COLO668 (cell line): ENCODE data around the gene SFSWAP.

Experiments used
- DNase-seq: peaks from one replicate; lab custom pipeline; 2025; ENCODE audit not compliant: unreplicated experiment; lab: John Stamatoyannopoulos, UW

The SFSWAP gene

DNA sequence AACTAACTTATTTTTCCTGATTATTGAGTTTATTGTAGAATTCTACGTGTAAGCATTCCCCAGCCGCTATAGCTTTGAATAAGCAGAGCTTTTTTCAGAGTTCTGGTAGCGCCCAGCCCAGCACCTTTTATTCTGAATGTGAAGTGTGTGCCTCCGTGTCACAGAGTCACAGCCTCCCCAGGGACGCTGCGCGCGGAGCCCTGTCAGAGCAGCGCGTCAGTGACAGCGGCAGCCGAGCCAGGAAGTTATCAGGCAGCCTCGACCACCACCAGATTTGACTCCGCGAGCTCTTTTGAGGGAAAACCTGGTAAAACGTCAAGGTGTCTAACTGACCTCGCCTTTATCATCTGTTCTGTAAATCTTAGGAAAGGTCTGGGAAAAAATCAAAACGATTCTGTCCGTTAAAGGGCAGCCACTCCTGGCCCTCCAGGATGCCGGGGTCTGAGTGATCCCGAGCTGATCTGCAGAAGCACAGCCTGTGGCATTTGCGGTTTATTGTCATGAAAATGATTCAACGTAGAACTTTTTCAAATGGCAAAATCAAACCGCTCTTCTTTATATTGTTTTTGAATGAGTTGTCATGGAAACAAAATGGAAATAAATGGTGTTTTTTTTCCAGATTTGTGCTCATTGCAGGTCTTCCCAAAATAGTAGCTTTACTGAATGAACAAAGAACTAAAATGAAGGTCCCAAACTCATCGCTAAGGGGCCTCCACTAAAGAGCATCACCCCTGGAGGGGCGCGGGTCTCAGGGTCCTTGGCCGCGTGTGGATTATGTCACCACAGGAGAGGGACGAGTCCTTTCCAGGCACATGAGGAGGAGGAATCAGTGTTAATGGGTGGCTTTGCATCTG lies 74.2 kb downstream of the SFSWAP start:
- DNase-seq, result no peak

DNA sequence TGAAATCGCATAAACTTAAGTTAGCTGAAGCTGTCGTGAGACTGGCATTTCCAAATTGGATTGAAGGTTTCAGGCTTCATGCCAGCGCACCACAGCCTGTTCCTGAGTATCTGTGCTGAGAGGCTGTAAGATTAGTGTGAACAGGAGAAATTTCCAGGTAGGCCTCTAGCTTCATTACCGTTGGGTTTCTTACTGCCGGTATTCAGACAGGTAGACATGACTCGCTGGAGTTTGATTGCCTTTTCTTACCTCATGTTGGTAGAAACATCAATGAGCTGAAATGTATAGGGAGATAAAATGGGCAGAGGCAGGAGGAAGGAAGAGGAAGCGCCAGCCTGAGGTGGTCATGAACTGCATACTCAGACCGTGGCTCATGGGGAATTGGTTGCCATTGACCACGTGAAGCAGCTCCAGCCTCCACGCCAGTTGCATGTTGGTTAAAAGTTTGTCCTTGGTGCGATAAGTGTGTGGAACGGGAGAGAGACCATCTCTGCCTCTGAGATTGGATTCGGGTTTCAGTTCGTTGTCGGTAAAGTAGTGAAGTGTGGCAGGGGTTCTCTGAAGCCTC lies 75.0 kb downstream of the SFSWAP start:
- DNase-seq, result no peak

DNA sequence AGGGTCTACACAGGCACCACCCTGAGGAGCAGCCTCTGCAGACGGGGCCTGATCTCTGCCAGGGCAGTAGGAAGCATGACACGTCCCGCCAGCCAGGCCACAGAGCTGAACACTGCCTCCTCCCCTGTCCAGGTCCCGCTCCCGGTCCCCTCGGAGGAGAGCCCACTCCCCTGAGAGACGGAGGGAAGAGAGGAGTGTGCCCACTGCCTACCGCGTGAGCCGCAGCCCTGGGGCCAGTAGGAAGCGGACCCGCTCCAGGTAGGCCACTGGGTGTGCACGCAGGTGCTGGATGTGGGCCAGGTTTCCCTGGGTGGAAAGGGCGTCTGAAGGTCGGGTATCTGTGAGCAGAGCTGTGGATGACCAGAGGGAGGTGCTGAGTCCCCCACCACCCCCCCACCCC lies 75.4 kb downstream of the SFSWAP start:
- no peak for DNase-seq

DNA sequence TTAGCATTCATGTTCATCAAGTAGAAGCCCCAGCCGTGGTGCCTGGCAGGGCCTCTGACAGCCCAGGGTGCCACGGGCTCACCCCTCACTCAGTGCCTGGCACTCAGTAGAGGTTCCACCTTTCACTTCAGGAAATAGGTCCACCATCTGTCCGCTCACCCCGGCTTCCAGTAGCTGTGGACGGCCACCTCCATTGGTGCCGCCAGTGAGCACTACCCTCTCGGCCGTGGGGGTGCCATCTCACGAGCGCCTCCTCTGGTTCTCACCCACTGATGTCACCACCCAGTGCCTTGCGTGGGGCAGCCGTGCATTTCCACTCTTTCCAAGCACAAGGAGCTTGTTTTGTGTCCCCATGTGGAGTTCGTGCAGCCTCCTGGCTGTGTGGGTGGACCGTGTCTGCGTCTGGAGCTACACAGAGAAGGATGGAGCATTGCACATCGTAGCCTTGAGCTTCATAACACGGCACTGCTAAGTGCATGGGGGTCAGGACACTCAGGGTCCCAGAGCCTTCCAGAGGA lies 76.3 kb downstream of the SFSWAP start:
- DNase-seq, result no peak

DNA sequence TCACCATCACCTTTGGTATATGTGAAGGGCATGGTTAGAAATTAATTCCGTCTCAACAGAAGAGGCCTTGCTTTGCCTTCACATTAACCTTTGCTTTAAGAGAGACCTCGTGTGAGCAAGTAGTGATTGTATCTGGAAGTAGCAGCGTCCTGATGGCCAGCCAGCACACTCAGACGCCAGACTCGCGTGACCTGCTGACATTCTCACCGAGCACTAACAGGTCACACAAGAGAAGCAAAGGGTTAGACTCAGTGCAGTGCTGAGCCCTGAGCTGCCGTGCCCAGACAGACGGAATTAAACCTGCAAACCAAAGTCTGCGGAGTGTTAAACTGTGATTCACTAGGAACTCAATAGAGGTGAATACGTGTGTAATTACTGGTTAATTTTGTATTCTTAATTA lies 77.2 kb downstream of the SFSWAP start:
- DNase-seq, result no peak

DNA sequence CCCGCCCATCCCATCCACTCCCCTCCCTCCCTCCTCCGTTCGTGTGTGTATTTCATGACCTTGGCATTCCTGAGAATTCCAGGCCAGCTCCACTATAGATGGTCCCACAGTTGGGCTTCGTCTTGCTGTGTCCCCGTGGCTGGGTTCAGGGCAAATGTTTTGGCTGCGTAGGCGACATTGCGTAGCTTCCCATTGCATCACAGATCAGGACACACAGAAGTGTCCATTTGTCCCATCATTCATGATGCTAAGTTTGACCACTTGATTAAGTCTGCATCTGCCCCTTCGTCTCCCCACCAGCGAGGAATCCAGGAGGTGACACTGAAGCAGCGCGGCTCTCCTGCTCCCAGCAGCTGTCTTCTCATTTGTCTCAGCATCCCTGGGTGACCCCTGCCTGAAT lies 78.7 kb downstream of the SFSWAP start:
- no peak for DNase-seq

DNA sequence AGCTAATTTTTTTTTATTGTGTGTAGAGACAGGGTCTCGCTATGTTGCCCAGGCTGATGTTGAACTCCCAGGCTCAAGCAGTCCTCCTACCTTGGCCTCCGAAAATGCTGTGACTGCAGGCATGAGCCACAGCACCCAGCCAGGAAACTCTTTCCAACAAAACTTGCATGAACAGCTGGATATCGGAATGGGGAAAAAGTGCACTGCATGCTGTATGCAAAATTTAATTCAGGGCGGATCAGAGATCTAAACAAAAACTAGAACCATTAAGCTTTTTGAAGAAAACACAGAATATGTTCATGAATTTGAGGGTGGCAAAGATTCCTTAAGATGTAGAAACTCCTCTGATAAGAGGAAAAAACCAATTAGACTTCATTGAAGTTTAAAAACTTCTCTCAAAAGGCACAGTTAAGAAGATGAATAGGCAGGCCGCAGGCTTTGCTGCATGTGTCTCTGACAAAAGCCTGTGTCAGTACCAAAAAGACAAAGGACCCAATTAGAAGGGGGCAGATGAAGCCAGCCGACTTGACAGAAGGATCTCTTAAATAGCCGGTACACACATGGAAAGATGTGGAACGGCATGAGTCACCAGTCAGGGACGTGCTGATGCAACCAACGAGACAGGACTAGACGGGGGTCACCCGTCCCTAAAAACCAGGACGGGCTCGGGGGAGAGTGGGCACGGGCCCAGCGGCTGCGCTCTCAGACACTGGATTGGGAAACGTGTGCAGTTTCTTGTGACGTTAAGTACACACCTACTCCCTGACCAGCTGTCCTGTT lies 82.5 kb downstream of the SFSWAP start:
- no peak for DNase-seq

DNA sequence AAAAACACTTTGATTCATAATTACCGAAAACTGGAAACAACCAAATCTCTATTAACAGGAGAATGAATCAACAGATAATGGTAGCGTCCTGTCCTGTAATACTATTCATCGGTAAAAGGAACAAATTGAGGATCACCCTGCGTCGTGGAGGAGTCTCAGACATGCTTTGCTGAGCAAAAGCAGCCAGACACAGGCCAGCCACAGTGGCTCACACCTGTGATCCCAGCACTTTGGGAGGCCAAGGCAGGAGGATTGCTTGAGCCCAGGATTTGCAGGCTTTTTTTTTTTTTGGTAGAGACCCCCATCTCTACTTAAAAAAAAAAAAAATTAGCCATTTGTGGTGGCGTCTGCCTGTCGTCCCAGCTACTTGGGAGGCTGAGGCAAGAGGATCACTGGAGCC lies 83.2 kb downstream of the SFSWAP start:
- DNase-seq, result no peak

DNA sequence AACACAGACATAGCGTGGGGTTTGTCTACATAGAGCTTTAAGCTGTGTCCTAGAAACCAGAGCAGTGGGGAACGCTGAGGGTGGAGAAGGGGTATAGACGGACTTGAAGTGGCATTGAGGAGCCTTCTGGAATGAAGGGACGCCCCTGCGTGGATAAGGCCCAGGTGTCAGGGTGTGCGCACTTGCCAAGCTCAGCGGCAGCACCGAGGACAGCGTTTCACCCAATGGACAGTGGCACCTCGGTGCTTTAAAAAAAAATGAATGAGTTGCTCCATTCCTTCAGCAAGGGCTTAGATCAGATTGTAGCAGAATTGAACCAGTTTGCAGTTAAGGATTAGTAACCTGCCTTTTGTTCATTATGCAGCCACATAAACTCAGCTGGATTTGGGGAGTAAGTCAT lies 83.7 kb downstream of the SFSWAP start:
- no peak for DNase-seq

DNA sequence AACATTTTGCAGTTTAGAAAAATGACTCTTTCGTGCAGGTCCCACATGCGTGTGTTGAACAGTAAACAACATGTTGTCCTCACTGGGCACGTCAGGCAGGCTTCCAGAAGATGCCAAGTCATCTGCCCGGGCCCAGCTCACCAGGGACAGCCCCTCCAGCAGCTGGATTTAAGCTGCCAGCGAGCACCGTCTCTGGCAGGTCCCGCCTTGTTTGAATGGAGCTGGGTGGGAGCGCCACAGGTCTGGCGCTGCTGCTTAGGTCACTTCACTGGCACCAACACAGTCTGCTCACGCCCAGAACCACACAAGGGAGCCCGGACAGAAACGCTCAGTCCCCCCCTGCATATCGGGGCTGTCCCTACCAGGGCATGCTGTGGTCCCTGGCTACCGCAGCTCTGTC lies 84.2 kb downstream of the SFSWAP start:
- no peak for DNase-seq

DNA sequence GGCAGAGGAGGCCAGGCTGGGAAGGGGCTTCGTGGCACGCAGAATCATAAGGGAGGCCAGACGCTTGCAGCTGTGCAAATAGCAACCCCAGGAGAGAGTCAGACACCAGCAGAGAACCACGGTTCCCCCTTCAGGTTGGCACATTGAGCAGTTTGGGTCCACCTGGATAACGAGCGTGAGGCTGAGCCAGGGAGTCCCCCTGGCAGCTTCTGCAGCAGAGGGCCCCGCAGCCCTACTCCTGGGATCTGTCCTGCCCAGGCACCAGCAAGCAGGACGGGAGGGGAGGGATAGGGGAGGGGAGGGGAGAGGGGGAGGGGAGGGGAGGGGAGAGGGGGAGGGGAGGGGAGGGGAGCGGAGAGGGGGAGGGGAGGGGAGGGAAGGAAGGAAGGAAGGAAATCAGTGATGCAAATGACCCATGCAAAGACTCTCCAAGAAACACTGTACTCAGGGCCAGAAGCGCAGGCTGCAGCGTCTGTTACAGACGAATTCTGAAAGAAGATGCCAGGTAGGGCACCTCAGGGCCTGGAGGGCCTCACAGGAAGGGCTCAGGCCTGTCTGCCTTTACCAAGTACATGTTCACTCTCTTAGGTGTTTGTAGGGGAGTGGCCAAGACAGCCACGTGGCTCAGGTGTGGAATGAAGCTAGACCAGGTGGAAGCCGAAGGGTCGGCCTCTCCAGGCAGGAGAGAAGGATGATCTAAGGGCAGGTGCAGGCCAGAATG lies 85.0 kb downstream of the SFSWAP start:
- no peak for DNase-seq

DNA sequence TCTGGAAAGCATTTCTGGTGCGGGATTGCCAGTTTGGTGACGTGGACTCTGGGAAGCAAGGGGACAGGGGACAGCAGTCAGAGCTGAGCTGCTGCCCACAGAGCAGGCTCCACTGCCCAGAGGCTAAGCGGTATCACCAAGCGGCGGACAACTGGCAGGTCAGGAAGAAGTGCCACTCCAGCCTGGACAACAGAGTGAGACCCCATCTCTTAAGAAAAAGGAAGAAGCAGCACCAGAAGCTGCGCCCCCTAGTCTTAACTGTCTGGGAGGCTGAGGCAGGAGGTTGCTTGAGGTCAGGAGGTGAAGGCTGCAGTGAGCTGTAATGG lies 85.5 kb downstream of the SFSWAP start:
- no peak for DNase-seq

DNA sequence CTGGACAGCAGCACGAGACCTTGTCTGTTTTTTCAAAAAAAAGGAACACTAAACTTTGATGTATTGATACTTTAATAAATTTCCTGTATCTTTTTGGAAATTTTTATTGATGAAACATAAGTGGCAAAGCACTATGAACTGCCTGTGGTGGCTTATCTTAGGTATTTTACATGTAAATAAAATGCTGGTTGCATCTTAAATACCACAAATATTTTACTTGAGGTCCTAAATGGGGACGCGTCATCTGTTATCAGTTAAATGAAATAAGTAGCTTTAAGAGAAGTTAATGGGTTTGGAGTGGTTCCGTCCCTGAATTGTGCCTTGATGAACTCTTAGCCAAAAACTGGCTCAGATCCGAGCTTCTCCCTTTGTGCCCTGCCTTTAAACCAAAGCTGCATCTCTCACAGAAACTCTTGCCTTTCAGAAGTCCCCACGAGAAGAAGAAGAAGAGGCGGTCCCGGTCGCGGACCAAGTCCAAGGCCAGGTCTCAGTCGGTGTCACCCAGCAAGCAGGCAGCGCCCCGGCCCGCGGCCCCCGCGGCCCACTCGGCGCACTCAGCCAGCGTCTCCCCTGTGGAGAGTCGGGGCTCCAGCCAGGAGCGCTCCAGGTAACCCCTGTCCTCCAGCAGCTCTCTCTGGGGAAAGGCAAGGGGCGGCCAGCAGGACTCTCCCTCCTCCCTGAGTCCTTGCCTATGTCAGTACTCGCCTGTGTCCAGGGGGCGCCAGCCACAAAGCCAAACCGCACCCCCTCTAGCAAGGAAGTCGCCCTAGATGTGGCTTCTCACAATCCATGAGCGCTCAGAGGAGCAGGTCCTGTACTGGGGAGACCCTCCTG lies 86.1 kb downstream of the SFSWAP start:
- no peak for DNase-seq

DNA sequence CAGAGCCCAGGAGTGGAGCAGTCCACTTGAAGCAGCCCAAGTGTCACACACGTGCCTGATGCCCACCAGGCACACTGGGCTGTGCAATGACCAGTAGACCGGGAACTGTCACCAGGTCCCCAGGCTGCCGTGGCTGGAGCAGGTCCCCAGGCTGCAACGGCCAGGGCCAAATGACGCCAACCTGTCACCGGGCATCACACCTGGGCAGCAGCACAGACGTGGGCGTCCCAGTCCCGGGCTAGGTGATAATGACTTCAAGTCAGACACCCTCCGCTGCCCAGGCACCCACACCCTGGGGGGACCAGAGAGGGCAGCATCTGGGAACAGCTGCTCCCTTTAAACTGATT lies 86.7 kb downstream of the SFSWAP start:
- no peak for DNase-seq

DNA sequence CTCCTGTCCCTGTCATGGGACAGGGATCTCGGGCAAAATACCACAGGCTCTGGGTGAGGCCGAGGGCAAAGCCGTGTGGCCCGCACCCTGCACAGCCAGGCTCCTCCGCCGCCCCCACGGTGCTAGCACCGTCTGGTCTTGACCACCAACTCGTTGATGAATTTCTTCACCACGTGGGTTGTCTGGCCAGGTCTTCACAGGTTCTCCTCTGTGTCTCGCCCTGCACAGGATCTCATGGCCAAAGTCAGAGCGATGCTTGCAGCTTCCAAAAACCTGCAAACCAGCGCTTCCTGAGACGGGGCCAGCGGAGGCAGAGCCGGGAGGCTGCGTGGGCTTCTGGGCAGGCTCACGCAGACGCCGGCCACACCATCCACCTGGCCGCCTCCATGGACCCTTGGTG lies 88.3 kb downstream of the SFSWAP start:
- DNase-seq, result no peak

DNA sequence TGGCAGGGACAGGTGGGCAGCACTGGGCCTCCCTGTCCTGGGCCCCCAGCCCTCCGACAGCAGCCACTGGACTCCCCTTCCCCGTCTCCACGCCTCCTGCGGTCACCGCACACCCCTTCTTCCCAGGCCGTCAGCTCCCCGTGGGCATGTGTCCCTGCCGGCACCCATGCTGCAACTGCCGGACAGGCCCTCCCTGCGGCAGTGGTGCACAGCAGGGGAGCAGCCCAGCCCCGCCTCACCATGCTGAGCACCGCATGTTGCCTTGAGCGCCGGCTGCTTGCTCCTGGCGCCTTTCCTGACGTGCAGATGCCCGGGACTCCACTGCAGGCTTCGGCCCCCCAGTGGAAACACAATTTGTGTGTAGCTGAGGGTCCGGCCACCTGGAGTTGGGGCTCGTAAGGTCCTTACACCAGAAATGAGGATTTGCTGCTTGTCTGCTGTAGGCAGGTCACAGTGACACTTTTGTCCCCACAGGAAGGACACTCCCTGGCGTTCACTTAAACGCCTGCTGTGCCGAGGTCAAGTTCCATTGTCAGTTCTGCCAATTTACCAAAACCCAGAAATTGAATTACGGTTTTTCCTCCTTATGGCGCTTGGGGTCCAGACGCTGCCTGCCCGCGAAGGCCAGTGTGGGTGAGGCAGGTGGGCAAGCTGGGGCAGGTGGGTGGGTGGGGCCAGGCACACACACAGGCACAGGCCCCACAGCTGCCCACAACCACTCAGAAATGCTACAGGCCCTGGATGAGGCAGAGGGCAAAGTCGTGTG lies 89.1 kb downstream of the SFSWAP start:
- no peak for DNase-seq

DNA sequence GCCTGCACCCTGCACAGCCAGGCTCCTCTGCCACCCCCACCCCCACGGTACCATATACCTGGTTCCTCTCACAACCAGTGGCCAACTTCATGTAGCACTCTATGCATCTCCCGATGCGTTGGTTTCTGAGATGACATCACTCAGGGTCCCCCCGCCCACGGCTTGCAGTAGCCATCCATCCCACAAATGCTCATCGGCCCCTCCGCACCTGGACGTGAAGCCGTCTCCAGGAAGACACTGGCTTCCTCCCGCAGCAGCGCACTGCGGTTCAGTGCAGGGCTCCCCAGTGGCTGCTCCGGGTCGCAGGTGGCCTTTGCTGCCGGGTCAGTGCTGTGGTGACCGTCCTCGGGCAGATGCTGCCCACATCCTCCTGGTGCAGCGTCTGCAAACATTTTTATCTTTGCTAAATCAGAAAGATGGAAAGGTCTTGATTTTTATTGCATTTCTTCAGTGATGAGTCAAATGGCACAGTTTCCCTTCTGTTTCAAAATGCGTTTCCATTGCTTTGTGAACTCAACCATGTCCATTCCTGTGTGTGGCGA lies 89.8 kb downstream of the SFSWAP start:
- no peak for DNase-seq

DNA sequence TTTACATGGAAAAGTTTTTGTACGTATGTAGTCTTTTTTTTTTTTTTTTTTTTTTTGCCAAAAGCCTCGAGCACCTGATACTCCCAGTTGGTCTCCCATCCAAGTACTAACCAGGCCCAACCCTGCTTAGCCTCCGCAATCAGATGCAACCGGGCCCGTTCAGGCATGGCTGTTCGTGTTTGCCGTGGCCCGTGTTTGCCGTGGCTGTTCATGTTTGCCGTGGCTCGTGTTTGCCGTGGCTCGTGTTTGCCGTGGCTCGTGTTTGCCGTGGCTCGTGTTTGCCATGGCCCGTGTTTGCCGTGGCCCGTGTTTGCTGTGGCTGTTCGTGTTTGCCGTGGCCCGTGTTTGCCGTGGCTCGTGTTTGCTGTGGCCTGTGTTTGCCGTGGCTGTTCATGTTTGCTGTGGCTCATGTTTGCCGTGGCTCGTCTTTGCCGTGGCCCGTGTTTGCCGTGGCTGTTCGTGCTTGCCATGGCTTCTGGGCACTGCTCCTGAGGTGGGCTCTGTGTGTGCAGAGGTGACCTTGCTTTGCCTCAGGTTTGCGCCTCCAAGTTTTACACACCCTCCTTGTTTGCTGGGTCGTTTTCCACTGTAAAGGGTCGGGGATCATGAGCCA lies 90.5 kb downstream of the SFSWAP start:
- no peak for DNase-seq

DNA sequence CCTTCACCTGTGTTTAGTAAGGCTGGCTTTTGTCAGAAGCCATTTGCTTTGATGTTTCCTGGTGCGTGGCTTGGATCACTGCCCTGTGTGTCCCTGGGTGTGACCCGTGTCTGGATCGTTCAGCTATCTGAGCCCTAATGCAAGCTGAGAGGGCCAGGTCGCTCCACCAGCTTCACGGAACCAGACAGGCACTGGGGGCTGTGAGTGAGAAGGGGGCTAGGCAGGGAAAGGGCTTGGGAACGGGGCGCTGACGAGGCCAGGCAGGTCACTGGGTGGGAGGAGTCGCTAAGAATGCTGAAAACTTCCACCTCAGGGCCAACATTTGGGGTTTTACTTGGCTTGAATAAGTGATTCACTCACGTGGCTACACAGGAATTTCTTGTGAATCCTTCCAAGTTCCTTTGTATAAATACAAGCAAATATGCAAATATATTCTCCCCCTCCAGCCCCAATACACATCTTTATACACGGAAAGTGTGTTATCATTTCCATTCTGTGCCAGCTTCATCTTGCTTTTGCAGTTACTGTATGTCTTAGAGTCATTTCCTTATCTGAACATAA lies 93.2 kb downstream of the SFSWAP start:
- no peak for DNase-seq
